T-cell (primary cell): ENCODE results near the gene RNF213. TPM values are rescaled to one million over a fixed set of nuclear protein-coding genes. Genes with fewer than 3 reads are reported as not detected.
"Not testable (repeated sequence)": the region's sequence is repeated elsewhere in the genome, so short reads cannot be mapped to it uniquely, and the experiment has no call there.

Experiments
- ATAC-seq, 4 experiments: fragments of 200-7000 bp in 3 of 4; fragments of 150-1000 bp in 1 of 4; cut with Tn5 transposase; replicated peaks in 1 of 4; 1 replicate in 3 of 4; 2 replicates in 1 of 4; pipeline ENCODE4 v1.10.0; 2021; ENCODE audit warnings: moderate library complexity in 3 of 4, mild to moderate bottlenecking in 2 of 4, moderate number of reproducible peaks in 1 of 4
- CTCF ChIA-PET, 2 donors: fragments of 300-600 bp; sonication (Branson Sonifier 250); formaldehyde crosslinking; loops; one replicate each; lab custom pipeline; 2022; ENCODE audit warnings: antibody characterized with exemption in 2 of 2; lab: Charles Lee
- POLR2A ChIA-PET, 2 donors: fragments of 300-600 bp; sonication (Branson Sonifier 250); formaldehyde crosslinking; loops; one replicate each; lab custom pipeline; 2022; ENCODE audit warnings: antibody characterized with exemption in 2 of 2; lab: Charles Lee
- DNase-seq, 35 experiments: peaks; one replicate each; pipeline versions ENCODE4 v3.0.0 to v3.0.0-alpha.2; 2013 to 2023
- H3K27ac ChIP-seq: one replicate; pipeline ENCODE4 v1.5.1; 2013; ENCODE audit warnings: low read length
- H3K27me3 ChIP-seq, 2 experiments: replicated peaks in 1 of 2; 1 replicate in 1 of 2; 2 replicates in 1 of 2; pipeline versions ENCODE4 v1.6.1 to v1.7.0; 2013; ENCODE audit warnings: low read length in 1 of 2, mixed read lengths in 1 of 2; ENCODE audit not compliant: control insufficient read depth in 2 of 2, insufficient read depth in 2 of 2; ENCODE audit errors: extremely low read depth in 1 of 2
- H3K36me3 ChIP-seq, 2 donors: 1 replicate in 1 of 2; 2 replicates in 1 of 2; pipeline versions ENCODE4 v1.6.1 to v1.7.0; 2013; ENCODE audit warnings: low read length in 1 of 2; ENCODE audit not compliant: control insufficient read depth in 2 of 2, insufficient read depth in 1 of 2; ENCODE audit errors: extremely low read depth in 1 of 2
- H3K4me1 ChIP-seq, 2 experiments: 1 replicate in 1 of 2; 2 replicates in 1 of 2; pipeline versions ENCODE4 v1.6.1 to v1.7.0; 2013; ENCODE audit warnings: low read length in 2 of 2, mixed read lengths in 1 of 2; ENCODE audit not compliant: insufficient read depth in 2 of 2, control insufficient read depth in 1 of 2; ENCODE audit errors: extremely low read depth in 1 of 2
- H3K4me3 ChIP-seq, 2 donors: 1 replicate in 1 of 2; 2 replicates in 1 of 2; pipeline versions ENCODE4 v1.5.1 to v1.7.0; 2013; ENCODE audit warnings: mild to moderate bottlenecking in 2 of 2, low read length in 1 of 2, moderate library complexity in 1 of 2; ENCODE audit not compliant: control insufficient read depth in 1 of 2; ENCODE audit errors: extremely low read depth in 1 of 2
- H3K9me3 ChIP-seq: 2 replicates; pipeline ENCODE4 v1.7.0; 2013
- H3K27ac Mint-ChIP-seq, 2 donors: one replicate each; pipeline ENCODE4 v1.8.0; 2020 to 2021; ENCODE audit warnings: mild to moderate bottlenecking in 2 of 2, mixed read lengths in 2 of 2
- H3K27me3 Mint-ChIP-seq, 2 donors: one replicate each; pipeline ENCODE4 v1.8.0; 2021 to 2022; ENCODE audit warnings: mixed read lengths in 2 of 2
- H3K36me3 Mint-ChIP-seq: one replicate; pipeline ENCODE4 v1.8.0; 2021; ENCODE audit warnings: mixed read lengths
- H3K4me1 Mint-ChIP-seq, 3 donors: one replicate each; pipeline ENCODE4 v1.8.0; 2020 to 2022; ENCODE audit warnings: mixed read lengths in 3 of 3, mild to moderate bottlenecking in 1 of 3
- H3K4me3 Mint-ChIP-seq, 3 donors: one replicate each; pipeline ENCODE4 v1.8.0; 2020 to 2022; ENCODE audit warnings: mild to moderate bottlenecking in 3 of 3, mixed read lengths in 3 of 3, moderate library complexity in 3 of 3
- H3K9me3 Mint-ChIP-seq, 3 donors: one replicate each; pipeline ENCODE4 v1.8.0; 2020 to 2022; ENCODE audit warnings: mixed read lengths in 3 of 3
- WGBS: methylation state at CpG from one replicate; pipeline ENCODE4 v1.1.5; 2013; ENCODE audit warnings: missing lambda C conversion rate; ENCODE audit not compliant: insufficient coverage; 5-methylcytosine and 5-hydroxymethylcytosine counted together
- total RNA-seq, 35 experiments: library from RNA in 6 of 35; stranded (reverse) in 6 of 35; fragments of 120-200 nt in 1 of 35; gene quantifications; one replicate each; pipeline versions ENCODE4 v1.2.1 to v1.2.4 and lab custom pipeline; 2013 to 2026

The RNF213 gene
- total RNA-seq, 5 donors from 2014 or later (not counting 1 experiment from before 2014, with no cell fraction given): 433 to 628 (median 590) TPM

DNA sequence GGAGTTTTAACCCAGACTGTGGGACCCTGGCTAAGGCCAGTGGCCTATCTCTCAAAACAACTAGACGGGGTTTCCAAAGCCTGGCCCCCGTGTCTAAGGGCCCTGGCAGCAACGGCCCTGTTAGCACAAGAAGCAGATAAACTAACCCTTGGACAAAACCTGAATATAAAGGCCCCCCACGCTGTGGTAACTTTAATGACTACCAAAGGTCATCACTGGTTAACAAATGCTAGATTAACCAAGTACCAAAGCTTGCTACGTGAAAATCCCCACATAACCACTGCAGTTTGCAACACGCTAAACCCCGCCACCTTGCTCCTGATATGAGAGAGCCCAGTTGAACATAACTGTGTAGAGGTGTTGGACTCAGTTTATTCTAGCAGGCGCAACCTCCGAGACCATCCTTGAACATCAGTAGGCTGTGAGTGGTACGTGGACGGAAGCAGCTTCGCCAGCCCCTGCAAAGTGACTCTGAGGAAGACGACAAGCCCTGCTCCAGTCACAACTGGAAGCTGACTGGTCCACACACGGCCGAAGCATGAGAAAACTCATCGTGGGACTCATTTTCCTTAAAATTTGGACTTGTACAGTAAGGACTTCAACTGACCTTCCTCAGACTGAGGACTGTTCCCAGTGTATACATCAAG, 149.9 kb downstream of the RNF213 start:
- H3K4me3 ChIP-seq, H3K9me3 Mint-ChIP-seq, H3K27ac ChIP-seq, H3K9me3 ChIP-seq, DNase-seq, H3K27ac Mint-ChIP-seq, H3K36me3 ChIP-seq, H3K4me3 Mint-ChIP-seq, POLR2A ChIA-PET, H3K36me3 Mint-ChIP-seq, ATAC-seq, CTCF ChIA-PET: not testable (repeated sequence)
- Histone ChIP-seq H3K27me3 (peaks cover 2 to 32% of the 10 kb centered on the region in 2 experiments), H3K4me1 (peaks cover 2 to 17% of the 10 kb centered on the region in 2 experiments)
- 78% methylated on average over 11 of the region's 16 CpGs for WGBS
- H3K27me3 Mint-ChIP-seq: peaks cover 12 to 14% of the 10 kb centered on the region in 2 donors
- H3K4me1 Mint-ChIP-seq: peaks cover 9 to 12% (median 9%) of the 10 kb centered on the region in 3 donors

DNA sequence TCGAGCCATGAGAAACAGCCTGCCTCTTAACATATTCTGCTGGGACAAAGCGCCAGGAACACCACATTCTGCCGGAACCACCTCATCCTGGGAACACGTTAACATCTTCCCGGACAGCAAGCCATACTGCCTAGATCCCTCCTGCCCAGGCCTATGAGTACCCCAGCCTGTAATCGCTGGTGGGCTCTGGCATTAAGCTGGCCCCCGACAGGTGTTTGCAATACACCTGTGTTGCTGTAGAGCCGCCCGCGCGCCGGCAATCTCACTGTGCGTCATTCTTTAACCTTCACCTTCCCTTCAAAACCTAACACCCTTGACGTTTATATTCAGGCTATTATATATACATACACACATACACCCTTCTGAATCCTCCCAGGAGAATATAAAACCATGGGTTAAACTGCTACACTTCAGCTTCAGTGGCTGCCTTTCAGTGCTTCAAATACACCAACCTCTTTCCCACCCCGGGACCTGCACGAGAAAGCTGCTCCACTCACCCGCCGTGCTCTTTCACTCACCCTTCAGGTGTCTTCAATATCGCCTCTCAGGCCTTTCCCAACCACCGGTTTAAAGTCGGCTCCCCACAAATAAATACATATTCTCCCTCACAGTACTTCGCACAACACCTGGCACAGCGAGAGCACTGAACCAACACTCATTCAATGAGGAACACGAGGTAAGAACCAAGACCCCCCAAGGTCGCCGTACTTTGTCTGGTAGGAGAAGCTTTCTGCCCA, 153.3 kb downstream of the RNF213 start:
- CTCF ChIA-PET: no interaction called here
- POLR2A ChIA-PET: no interaction called here

DNA sequence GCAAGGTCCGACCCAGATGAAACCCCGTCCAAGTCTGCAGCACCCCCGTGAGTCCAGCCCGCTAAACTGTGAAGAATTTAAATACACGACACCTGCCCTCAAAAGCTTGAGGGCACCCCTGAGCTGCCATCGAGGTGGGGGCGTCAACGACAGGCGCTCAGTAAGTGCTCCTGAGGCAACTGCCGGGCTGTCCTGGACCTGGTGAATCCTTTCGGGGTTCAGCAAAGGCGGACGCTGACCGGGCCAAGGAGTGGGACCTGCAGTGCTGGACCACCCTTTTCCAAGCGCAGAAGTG, 153.8 kb downstream of the RNF213 start:
- 2% methylated on average over 15 of the region's 15 CpGs for WGBS
- H3K27me3 ChIP-seq: peaks cover 0 to 22% of the 10 kb centered on the region in 2 experiments
- H3K9me3 Mint-ChIP-seq: no peaks in the 10 kb centered on the region
- ATAC-seq (peak; percentile 2 to 30 (median 4)), DNase-seq (peak in 2 of 35 experiments; percentile 11 to 17)
- H3K27ac Mint-ChIP-seq: no peak overlapping the region
- H3K27me3 Mint-ChIP-seq: peaks cover 7 to 11% of the 10 kb centered on the region in 2 donors
- H3K36me3 Mint-ChIP-seq: peaks cover 8% of the 10 kb centered on the region
- H3K4me1 ChIP-seq: peaks cover 2 to 31% of the 10 kb centered on the region in 2 experiments
- peak overlapping the region; percentile 93 to 97 for H3K4me3 ChIP-seq
- no peaks in the 10 kb centered on the region for H3K9me3 ChIP-seq
- POLR2A ChIA-PET: no interaction called here
- peaks cover 0 to 6% of the 10 kb centered on the region in 2 donors for H3K36me3 ChIP-seq
- CTCF ChIA-PET: no interaction called here
- H3K4me3 Mint-ChIP-seq: peak overlapping the region; percentile 83 to 87 (median 84)
- H3K27ac ChIP-seq: no peak overlapping the region
- H3K4me1 Mint-ChIP-seq: peaks cover 30 to 36% (median 35%) of the 10 kb centered on the region in 3 donors

More for the DNA sequence above, 153.3 kb downstream of the RNF213 start:
- Histone ChIP-seq H3K4me1 (peaks cover 2 to 31% of the 10 kb centered on the region in 2 experiments), H3K27ac (no peak overlapping the region), H3K27me3 (peaks cover 0 to 23% of the 10 kb centered on the region in 2 experiments), H3K36me3 (peaks cover 0 to 6% of the 10 kb centered on the region in 2 donors), H3K9me3 (no peaks in the 10 kb centered on the region), H3K4me3 (peak overlapping the region in 1 of 2 donors; percentile 93)
- DNase-seq (no peak), ATAC-seq (no peak)
- peaks cover 30 to 35% (median 35%) of the 10 kb centered on the region in 3 donors for H3K4me1 Mint-ChIP-seq
- H3K27ac Mint-ChIP-seq: no peak overlapping the region
- H3K4me3 Mint-ChIP-seq: peak overlapping the region; percentile 83 to 87 (median 84)
- 56% methylated on average over 23 of the region's 26 CpGs for whole genome bisulfite sequencing
- no peaks in the 10 kb centered on the region for H3K9me3 Mint-ChIP-seq
- H3K27me3 Mint-ChIP-seq: peaks cover 11 to 12% of the 10 kb centered on the region in 2 donors
- peaks cover 8% of the 10 kb centered on the region for H3K36me3 Mint-ChIP-seq

DNA sequence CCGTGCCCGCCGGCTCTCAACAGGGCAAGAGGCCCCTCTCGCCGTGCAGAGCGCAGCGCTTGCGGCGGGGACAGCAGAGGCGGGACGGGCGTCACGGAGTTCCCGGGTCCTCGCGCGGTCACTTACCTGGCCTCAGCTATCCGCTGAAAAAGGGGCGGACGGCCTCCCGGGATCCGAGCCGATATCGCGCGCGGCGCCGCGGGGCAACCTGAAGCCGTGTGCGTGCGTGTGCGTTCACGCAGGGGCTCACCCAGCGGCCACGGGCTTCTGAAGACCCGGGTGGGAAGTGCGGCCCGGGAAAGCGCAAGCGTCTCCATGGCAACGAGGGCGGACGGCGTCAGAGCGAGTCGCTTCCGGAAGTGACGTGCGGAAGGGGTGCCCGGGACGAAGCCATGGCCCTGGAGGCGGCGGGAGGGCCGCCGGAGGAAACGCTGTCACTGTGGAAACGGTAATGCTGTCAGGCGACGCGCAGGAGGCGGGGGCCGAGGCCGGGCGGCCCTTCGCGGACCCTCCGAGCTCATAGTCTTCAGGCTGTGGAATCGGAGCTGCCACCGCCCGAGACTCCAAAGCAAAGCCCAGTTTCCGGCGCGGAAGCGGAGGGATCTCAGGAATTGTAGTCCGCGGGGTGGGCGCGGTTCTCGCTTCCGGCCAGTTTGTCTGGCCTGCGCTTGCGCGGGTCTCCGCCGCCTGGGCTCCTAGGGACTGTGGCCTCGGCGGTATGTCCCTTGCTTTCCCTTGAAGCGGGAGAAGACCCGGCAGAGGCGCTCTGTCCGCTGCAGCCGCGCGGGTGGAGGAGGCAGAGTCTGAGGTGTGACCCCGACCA, 154.4 kb downstream of the RNF213 start, which contains the start of gene ENDOV:
Gene ENDOV (plus strand): TSS at position 365 of the 823 bp plus-strand sequence. CDS start 28 bp downstream, at position 393.
- H3K27ac Mint-ChIP-seq: peak within 1 kb of the TSS; percentile 61
- Histone ChIP-seq H3K36me3 (peaks cover 0 to 6% of the 10 kb centered on the region in 2 donors), H3K27me3 (peaks cover 0 to 18% of the 10 kb centered on the region in 2 experiments), H3K9me3 (no peaks in the 10 kb centered on the region), H3K27ac (peak within 1 kb of the TSS; percentile 51), H3K4me1 (peaks cover 2 to 31% of the 10 kb centered on the region in 2 experiments), H3K4me3 (peak within 1 kb of the TSS; percentile 93 to 97)
- peaks cover 30 to 41% (median 35%) of the 10 kb centered on the region in 3 donors for H3K4me1 Mint-ChIP-seq
- ATAC-seq: peak; percentile 92 to 95 (median 94)
- peaks cover 5 to 11% of the 10 kb centered on the region in 2 donors for H3K27me3 Mint-ChIP-seq
- peak; percentile 81 to 98 (median 93) for DNase-seq
- no peaks in the 10 kb centered on the region for H3K9me3 Mint-ChIP-seq
- H3K36me3 Mint-ChIP-seq: peaks cover 12% of the 10 kb centered on the region
- H3K4me3 Mint-ChIP-seq: peak within 1 kb of the TSS; percentile 83 to 87 (median 84)
- ChIA-PET CTCF (interaction anchor here in 1 of 2 donors (1.3 kb wide), 1 partner anchor 10 kb away, joined by 4 read pairs; no protein-coding TSS in a partner anchor), POLR2A (no interaction called here)
- WGBS: under 1% methylated on average over 97 of the region's 97 CpGs

DNA sequence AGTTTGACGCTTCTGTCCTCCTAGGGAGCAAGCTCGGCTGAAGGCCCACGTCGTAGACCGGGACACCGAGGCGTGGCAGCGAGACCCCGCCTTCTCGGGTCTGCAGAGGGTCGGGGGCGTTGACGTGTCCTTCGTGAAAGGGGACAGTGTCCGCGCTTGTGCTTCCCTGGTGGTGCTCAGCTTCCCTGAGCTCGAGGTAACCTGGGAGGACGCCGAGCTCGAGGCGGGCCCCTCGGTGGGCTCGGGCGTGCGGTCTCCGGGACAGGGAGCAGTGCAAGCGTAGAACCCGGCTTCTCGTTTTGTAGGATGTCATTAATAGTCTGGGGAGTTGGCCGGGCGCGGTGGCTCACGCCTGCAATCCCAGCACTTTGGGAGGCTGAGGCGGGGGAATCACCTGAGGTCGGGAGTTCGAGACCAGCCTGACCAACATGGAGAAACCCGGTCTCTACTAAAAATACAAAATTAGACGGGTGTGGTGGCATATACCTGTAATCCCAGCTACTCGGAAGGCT, 155.0 kb downstream of the RNF213 start:
- Mint-ChIP-seq H3K27ac (peak overlapping the region in 1 of 2 donors; percentile 61), H3K9me3 (no peaks in the 10 kb centered on the region), H3K4me1 (peaks cover 30 to 41% (median 35%) of the 10 kb centered on the region in 3 donors), H3K36me3 (peaks cover 12% of the 10 kb centered on the region), H3K4me3 (peak overlapping the region; percentile 83 to 87 (median 84)), H3K27me3 (peaks cover 4 to 11% of the 10 kb centered on the region in 2 donors)
- ATAC-seq (no peak), DNase-seq (peak in 1 of 35 experiments; percentile 17)
- peak overlapping the region; percentile 93 to 97 for H3K4me3 ChIP-seq
- WGBS: 11% methylated on average over 36 of the region's 39 CpGs
- peak overlapping the region; percentile 51 for H3K27ac ChIP-seq
- ChIA-PET POLR2A (no interaction called here), CTCF (interaction anchor here in 1 of 2 donors (0.7 to 1.3 kb wide), 2 partner anchors 10 to 123 kb away, joined by 4 read pairs; no protein-coding TSS in a partner anchor)
- peaks cover 2 to 31% of the 10 kb centered on the region in 2 experiments for H3K4me1 ChIP-seq
- peaks cover 0 to 18% of the 10 kb centered on the region in 2 experiments for H3K27me3 ChIP-seq
- no peaks in the 10 kb centered on the region for H3K9me3 ChIP-seq
- H3K36me3 ChIP-seq: peaks cover 0 to 6% of the 10 kb centered on the region in 2 donors
